Mammary microvascular endothelial cell (primary cell): Measurements from ENCODE around the gene GLIS2. TPM values are rescaled to one million over a fixed set of nuclear protein-coding genes. Genes with fewer than 3 reads are reported as not detected.

Experiments
- total RNA-seq: library from RNA; depleted of rRNA; stranded (reverse); fragments of >200 nt; gene quantifications from 2 replicates; pipeline ENCODE4 v1.2.3, GENCODE V29; 2015

The GLIS2 gene
- total RNA-seq = 4.5 and 5.6 TPM in 2 replicates

DNA sequence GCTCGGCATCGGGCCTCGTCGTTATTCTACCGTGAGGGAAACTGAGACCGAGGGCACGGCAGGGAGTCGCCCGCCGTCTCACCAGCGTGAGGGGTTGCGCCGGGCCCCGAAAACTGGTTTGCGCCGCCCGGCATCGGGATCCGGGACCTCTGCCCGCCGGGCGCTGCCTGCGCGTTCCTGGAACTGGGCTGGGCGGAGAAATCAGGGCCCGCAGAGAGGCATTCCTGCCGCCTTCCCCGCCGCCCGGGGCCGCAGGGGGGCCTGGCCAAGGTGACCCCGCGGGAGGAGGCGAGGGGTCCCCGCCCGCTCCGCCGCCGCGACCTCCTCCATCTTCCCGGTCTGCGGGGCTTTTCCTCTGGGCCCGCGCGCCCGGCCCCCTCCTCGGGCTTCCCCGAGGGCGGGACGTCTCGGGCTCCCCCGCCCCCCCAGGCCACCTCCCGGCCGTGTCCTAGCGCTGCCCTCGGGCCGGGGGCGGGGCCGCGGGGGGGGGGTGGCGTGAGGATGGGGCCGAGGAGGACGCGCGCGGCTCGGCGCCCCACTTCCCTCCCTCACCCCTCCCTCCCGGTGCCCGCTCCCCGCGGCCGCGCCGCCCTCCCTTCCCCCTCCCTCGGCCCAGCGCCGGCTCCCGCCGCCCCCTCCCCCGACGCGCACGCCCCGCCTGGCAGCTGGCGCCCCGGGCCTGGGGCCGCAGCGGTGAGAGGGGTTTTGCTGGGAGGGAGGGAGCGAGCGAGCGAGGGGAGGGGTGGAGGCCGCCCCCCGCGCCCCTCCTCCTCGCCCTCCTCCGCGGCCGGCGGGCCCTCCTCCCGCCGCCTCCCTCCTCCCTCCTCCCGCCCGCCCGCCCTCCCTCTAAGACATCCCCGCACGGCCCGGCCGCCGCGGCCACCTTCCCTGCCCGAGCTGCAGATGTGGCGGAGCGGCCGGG lies at the start of gene GLIS2:
GLIS2 (plus strand) TSS at position 882 of the 922 bp plus-strand sequence. CDS start 16,214 bp downstream, outside the sequence.

DNA sequence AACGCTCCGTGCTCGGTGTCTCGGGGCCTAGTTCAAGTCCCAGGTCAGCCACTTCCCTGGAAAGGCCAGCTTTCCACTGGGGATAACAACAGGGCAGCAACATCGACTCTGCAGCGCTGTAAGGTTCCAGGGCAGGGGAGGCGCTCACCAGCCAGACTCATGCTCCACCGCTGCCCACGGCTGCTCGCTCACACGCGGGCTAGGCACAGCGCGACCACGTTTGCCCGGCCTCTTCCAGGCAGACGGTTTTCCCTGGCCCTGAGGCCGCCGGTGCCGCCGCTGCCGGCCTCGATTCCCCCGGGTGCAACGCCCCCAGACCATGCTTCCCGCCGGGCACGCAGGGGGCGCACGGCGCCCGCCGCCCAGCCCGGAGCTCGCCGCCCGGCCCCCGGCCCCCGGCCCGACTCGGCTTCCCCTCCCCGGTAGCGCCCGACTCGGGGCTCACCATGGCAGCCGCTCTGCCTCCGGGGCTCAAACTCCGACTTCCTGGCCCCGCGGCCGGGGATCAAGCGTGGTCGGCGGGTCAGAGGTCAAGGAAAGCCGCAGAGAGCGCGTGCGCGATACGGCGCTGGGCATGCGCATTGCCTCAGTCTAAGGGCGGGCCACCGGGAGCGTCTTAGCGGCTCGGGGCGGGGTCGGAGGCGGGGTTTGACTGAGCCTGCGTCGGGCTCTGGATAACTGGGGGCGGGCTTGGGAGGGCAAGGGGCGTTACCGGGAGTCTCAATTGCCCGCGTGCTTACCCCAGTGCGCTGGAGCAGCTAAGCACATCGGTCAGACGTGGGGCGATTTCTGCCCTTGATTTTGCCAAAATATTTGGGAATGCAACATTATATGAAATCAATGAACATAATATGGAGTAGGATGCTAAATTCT lies 35.2 kb downstream of the GLIS2 start, which contains the start of gene PAM16:
PAM16 (minus strand) TSS at position 535 of the 873 bp plus-strand sequence; CDS start at position 448, 87 bp downstream.

DNA sequence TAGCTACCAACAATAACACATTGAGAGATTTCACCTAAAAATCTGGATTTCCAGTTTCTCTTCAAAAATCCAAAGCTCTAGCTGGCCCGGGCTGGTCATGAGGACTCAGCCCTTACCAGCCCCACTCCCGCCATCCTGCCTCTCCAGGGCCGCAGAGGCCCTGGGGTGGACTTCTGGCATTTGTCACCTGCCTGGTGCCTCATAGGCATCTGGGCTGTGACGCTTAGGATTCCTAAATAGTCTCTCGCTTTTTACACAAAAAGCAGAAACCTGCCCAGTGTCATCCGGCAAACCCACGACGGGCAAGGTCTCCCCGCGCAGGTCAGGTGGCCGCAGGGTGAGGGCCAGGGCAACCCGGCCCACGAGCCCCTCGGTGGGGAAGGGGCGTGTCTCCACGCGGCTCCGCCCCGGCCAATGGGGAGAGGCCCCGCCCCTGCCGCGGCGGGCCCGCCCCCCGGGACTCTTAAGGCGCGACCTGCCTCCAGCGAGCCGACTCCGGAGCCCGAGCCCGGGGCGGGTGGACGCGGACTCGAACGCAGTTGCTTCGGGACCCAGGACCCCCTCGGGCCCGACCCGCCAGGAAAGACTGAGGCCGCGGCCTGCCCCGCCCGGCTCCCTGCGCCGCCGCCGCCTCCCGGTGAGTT lies 55.6 kb downstream of the GLIS2 start, which contains the start of gene VASN:
VASN (plus strand) TSS at position 492 of the 644 bp plus-strand sequence. CDS start 9,030 bp downstream, outside the sequence.

Other genes with a start within 250 kb of the GLIS2 start
- gene ADCY9, start 199.6 kb upstream of the GLIS2 start, total RNA-seq = 30.2 and 32.0 TPM in 2 replicates
- gene SRL, start 74.0 kb upstream of the GLIS2 start, total RNA-seq = 0.07 and 0.20 TPM in 2 replicates
- gene TFAP4, start 43.0 kb upstream of the GLIS2 start, total RNA-seq = 7.1 and 7.5 TPM in 2 replicates
- 53.3 and 64.3 TPM in 2 replicates for gene PAM16, start 35.3 kb downstream of the GLIS2 start, total RNA-seq
- 0.13 and 0.54 TPM in 2 replicates for gene VASN, start 55.8 kb downstream of the GLIS2 start, total RNA-seq
- gene CORO7, start 100.5 kb downstream of the GLIS2 start, total RNA-seq = 36.8 and 39.8 TPM in 2 replicates
- 49.9 and 54.0 TPM in 2 replicates for gene DNAJA3, start 109.8 kb downstream of the GLIS2 start, total RNA-seq
- gene NMRAL1, start 158.6 kb downstream of the GLIS2 start, total RNA-seq = 41.9 and 55.3 TPM in 2 replicates
- 120 and 126 TPM in 2 replicates for gene HMOX2, start 160.3 kb downstream of the GLIS2 start, total RNA-seq
- 36.8 and 38.6 TPM in 2 replicates for gene CDIP1, start 222.7 kb downstream of the GLIS2 start, total RNA-seq
- gene C16orf96, start 240.3 kb downstream of the GLIS2 start, total RNA-seq = 0.05 TPM in 1 of 2 replicates, not detected in the other